Measurements from ENCODE around the gene A3GALT2. TPM values are rescaled to one million over a fixed set of nuclear protein-coding genes. Genes with fewer than 3 reads are reported as not detected.

Gene A3GALT2
- total RNA-seq, 2 donors from 2014 or later: 0.24 TPM; not detected in 1

- intact Hi-C loops (cut with DNase I): no loop called here
- ATAC-seq (peak in 1 of 2 donors; percentile 7), DNase-seq (no peak)
Measured at GRCh38 chr1:33268457-33268856, 52.4 kb downstream of the A3GALT2 start.

DNA sequence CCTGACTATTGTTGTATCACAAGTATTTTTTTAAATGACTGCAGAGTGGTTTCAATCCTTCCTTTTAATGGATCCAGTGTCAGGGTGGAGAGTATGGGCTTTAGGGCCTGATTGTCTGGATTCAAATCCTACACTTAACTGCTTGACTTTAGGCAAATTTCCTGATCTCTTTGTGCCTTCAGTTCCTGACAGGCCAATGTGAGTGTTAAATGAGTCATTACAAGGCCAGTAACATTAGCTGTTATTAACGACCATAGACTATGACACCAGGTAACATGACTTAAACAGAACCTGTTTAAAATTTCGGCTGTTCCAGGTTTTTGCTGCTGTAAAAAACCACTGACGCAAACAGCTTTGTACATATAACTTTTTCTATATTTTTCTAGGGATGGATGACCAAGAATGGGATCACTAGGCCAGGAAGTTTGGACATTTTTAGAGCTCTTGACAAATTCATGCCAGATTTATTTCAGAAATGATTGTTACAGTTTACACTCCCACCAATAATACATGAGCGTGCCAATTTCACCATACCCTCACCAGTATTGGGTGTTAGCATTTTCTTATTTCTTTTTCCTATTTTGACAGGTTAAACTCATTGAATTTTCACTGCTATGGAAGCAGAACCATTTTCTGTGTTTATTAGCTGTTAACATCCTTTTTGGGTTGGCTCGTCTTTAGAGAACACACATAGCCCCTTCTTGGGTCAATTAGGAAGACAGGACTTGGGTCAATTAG lies 53.3 kb downstream of the A3GALT2 start:
- ATAC-seq (no peak), DNase-seq (no peak)
- intact Hi-C loops (cut with DNase I): no loop called here

GRCh38 chr1:33266766-33267165 lies 54.1 kb downstream of the A3GALT2 start:
- ATAC-seq: no peak

DNA sequence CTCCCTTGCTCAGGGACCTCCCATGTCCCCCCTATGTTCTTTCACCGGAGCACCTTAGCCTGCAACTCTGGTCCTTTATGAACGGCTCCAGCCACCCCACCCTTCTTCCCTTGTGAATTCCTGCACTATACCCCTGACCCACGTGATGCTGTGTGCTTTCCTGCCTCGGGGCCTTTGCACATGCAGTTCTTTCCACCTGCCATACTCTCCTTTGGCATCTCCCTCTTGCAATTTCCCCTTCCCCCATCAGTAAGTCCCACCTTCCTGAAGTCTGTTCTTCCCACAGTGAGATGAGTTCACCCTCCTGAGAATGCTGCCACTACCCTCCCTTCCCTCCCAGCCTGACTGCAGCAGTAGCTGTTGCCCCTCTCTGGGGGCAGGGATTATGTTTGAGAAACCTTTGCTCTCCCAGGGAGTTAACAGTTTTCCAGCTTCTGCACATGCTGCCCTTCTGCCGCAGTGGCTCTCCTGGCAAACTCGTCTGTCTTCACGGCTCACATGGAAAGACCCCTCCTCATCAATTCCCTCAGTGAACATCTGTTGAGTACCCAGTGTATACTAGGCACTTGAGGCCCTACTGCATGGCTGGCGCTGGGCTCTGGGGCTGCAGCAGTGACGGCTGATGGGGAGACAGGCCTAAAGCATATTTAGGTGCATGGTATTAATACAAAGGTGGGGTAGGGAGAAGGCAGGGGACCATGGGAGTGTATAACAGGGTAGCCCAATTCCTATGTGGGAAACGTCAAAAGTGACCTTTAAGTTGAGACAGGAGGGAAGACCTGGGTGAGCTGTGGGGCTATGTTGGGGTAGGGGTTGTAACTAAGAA lies 54.9 kb downstream of the A3GALT2 start:
- DNase-seq (no peak), ATAC-seq (no peak)
- intact Hi-C loops (cut with DNase I): no loop called here

More at GRCh38 chr1:33266766-33267165, 54.1 kb downstream of the A3GALT2 start:
- intact Hi-C loops (cut with DNase I): no loop called here
- DNase-seq: no peak

DNA sequence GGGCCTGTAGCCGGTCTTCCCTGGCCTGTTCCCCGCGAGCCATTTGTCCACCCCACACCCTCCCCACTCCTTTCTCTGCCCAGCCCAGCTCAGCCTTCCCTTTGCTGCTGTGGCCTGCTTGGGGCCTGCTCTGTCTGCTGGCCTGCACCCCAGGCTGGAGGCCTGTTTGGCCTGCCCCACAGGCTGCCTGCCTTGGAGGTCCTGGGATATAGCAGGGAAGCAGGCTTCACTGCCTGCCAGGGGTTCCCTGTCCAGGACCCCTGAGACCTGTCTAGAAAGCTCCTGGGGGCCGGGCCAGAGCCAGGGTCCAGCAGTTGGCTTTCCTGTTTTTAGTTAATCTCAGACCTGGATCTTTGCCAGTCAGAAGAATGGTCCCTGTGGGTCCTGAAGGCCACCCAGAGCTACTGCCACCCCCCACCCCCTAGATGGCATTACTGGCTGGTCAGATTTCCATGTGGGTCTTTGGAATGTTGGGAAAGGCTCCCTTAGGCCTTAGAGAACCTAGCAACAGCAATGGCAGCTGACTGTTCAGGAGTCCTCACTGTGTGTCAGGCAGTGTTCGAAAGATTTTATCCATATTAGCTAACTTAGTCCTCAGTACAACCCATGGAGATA lies 56.9 kb downstream of the A3GALT2 start:
- DNase-seq (no peak), ATAC-seq (peak in 1 of 2 donors; percentile 50)
- intact Hi-C loops (cut with DNase I): no loop called here

GRCh38 chr1:33261344-33261743 lies 59.6 kb downstream of the A3GALT2 start:
- intact Hi-C loops (cut with DNase I): no loop called here
- no peak for ATAC-seq
- no peak for DNase-seq

DNA sequence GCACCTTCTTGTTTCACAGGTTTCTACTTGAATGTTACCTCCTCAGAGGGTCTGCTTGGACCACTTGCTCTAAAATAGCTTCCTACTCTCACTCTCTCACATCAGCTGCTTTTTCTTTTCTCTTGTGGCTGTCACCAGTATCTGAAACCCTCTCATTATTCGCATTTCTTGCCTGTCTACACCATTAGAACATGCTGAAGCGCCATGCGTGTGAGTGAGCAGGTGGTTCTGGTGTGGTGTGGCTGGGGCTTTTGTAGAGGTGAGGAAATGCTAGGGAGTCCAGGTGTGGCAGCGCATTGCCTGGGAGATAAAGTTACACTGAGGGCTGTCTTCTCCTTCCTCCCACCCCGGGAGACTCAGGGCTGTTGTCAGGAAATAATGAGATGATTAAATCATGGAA lies 60.5 kb downstream of the A3GALT2 start:
- intact Hi-C loops (cut with DNase I): no loop called here
- DNase-seq (no peak), ATAC-seq (no peak)

DNA sequence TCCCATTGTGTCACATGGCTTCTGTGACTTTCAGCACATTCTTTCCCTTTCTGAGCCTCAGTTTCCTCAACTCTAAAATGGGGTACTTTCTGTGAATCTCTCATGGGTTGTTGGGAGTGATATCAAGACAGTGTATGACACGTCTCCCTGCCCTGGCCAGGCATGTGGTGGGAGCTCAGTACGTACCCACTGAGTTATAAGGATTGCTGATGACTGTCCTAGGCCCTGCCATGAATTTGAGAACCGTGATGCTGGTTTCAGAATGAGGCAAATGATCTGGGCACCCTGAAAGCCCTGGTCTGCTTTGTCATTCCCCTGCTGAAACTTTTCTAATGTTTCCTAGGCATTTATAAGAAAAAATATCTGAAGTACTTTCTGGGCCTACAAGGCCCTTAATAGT lies 61.0 kb downstream of the A3GALT2 start:
- no peak for ATAC-seq
- no peak for DNase-seq
- intact Hi-C loops (cut with DNase I): no loop called here

- ATAC-seq (no peak), DNase-seq (no peak)
- intact Hi-C loops (cut with DNase I): no loop called here
Measured at GRCh38 chr1:33258788-33259274, 62.1 kb downstream of the A3GALT2 start.

- ATAC-seq (no peak), DNase-seq (no peak)
- intact Hi-C loops (cut with DNase I): no loop called here
Measured at GRCh38 chr1:33257772-33258712, 62.9 kb downstream of the A3GALT2 start.

GRCh38 chr1:33257207-33257771 lies 63.6 kb downstream of the A3GALT2 start:
- DNase-seq: no peak
- intact Hi-C loops (cut with DNase I): no loop called here
- ATAC-seq: no peak

Small RNA genes lying within 50 kb of the gene (microRNA-seq; reads per million reads assigned to microRNA genes)
- gene MIR3605: 56.7 to 57.6 reads per million in 2 donors

Other genes with a start within 250 kb of the A3GALT2 start
- gene AZIN2, start 239.9 kb downstream of the A3GALT2 start, total RNA-seq: 1 to 10 TPM; 1.8 to 2.6 TPM
- 1 to 10 TPM; 2.4 to 2.8 TPM for gene TRIM62, start 139.1 kb downstream of the A3GALT2 start, total RNA-seq
- 10 to 100 TPM; 29.5 to 29.8 TPM for gene ZNF362, start 64.6 kb downstream of the A3GALT2 start, total RNA-seq
- 100 to 1,000 TPM in 1 of 2 donors, 10 to 100 TPM in 1; 75.0 to 139 TPM for gene PHC2, start 110.0 kb upstream of the A3GALT2 start, total RNA-seq
- 1 to 10 TPM; 4.4 to 5.2 TPM for gene ZSCAN20, start 151.5 kb upstream of the A3GALT2 start, total RNA-seq